ENCODE data around the gene ESF1. TPM values are rescaled to one million over a fixed set of nuclear protein-coding genes. Genes with fewer than 3 reads are reported as not detected.

The ESF1 gene
- total RNA-seq, 6 donors from 2014 or later = 9.8 to 17.8 (median 12.7) TPM

- peaks cover 0 to 10% (median 8%) of the 10 kb centered on the region in 4 donors for H3K4me1 ChIP-seq
- no peaks in the 10 kb centered on the region for H3K27me3 ChIP-seq
- peaks cover 9 to 83% (median 51%) of the 10 kb centered on the region in 4 donors for H3K36me3 ChIP-seq
- WGBS, 2 donors = 96 to 100% methylated on average over 2 of the region's 2 CpGs
- H3K27ac ChIP-seq = no peak overlapping the region
- DNase-seq = no peak
- no peaks in the 10 kb centered on the region for H3K9me3 ChIP-seq
- no peak overlapping the region for H3K4me3 ChIP-seq
- TF ChIP-seq POLR2AphosphoS5 (IDR thresholded peaks at IDR 0.05) = no peak
- TF ChIP-seq EP300 (IDR thresholded peaks at IDR 0.05) = no peak
- no peak for TF ChIP-seq CTCF (IDR thresholded peaks at IDR 0.05)
- TF ChIP-seq POLR2A (IDR thresholded peaks at IDR 0.05) = no peak
- ATAC-seq (ENCODE audit: low FRiP score in 2 of 2) = no peak
Measured at GRCh38 chr20:13791540-13792459, 7.1 kb upstream of the ESF1 start.

DNA sequence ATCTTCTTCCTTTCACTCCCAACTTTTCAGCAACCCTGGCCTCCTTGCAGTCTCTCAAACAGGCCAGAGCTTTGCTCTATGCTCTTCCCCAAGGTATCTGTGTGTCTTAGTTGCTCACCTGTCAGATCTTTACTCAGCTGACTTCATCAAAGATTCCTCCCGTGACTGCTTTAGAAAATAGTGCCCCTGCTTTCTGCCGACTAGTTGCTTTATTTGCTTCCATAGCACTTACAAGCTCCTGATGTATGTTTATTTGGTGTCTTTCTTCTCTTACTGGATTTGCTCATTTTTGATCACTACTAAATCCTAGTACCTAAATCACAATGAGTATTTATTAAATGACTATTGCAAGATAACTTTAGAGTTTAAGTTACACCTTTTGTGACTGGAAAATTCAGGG lies 6.0 kb upstream of the ESF1 start:
- no peak for ATAC-seq (ENCODE audit: low FRiP score in 2 of 2)
- no peak for DNase-seq
- Histone ChIP-seq H3K36me3 (peaks cover 6 to 72% (median 42%) of the 10 kb centered on the region in 4 donors), H3K4me1 (peaks cover 9 to 21% (median 17%) of the 10 kb centered on the region in 4 donors), H3K27ac (no peak overlapping the region), H3K4me3 (no peak overlapping the region), H3K27me3 (no peaks in the 10 kb centered on the region), H3K9me3 (no peaks in the 10 kb centered on the region)
- TF ChIP-seq EP300 (IDR thresholded peaks at IDR 0.05) (no peak), POLR2A (IDR thresholded peaks at IDR 0.05) (no peak), POLR2AphosphoS5 (IDR thresholded peaks at IDR 0.05) (no peak), CTCF (IDR thresholded peaks at IDR 0.05) (no peak)
- WGBS, 2 donors = 90 to 93% methylated on average over 2 of the region's 2 CpGs

- WGBS, 2 donors = 9 to 10% methylated on average over 1 of the region's 1 CpG
- no peak for ATAC-seq (ENCODE audit: low FRiP score in 2 of 2)
- H3K27ac ChIP-seq = no peak overlapping the region
Measured at GRCh38 chr20:13788167-13788834, 3.6 kb upstream of the ESF1 start.

DNA sequence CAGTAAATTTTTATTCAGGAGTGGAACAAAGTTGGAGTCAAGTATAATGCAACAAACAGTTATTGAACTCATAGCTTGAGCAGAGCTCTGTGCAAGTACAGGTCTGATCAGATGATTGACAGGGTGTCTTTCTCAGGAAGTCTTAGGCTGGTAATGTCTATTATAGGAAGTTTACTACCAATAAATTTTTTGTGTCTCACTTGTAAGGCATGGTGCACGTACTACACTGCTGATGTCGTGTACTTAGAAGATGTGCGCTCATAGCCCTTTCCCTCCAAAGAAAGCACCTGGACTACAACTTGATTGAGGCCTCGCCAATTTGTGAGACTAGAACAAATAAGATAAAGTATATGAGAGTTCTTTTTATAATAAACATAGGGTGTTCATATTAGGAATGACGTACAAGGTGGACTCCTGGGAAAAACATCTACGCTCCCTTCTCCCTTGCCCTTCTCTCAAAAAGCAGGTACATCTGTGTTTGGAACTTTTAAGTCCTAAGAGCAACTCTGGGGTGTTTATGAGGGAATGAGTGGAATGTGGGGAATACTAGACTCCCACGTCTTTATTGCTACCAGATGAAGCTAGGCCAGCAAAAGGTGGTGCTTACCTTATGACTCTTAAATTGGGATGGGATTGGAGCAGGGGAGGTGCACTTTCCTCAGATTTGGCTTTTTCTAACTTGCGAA lies 1.6 kb upstream of the ESF1 start:
- peak overlapping the region in 1 of 4 donors; percentile 92 for H3K27ac ChIP-seq
- no peaks in the 10 kb centered on the region for H3K9me3 ChIP-seq
- 70 to 73% methylated on average over 8 of the region's 8 CpGs for WGBS, 2 donors
- ATAC-seq (ENCODE audit: low FRiP score in 2 of 2) = no peak
- no peaks in the 10 kb centered on the region for H3K27me3 ChIP-seq
- peaks cover 19 to 38% (median 27%) of the 10 kb centered on the region in 4 donors for H3K4me1 ChIP-seq
- no peak for TF ChIP-seq POLR2AphosphoS5 (IDR thresholded peaks at IDR 0.05)
- TF ChIP-seq EP300 (IDR thresholded peaks at IDR 0.05) = no peak
- TF ChIP-seq POLR2A (IDR thresholded peaks at IDR 0.05) = no peak
- TF ChIP-seq CTCF (IDR thresholded peaks at IDR 0.05) = no peak
- peaks cover 0 to 41% (median 18%) of the 10 kb centered on the region in 4 donors for H3K36me3 ChIP-seq
- H3K4me3 ChIP-seq = peak overlapping the region in 3 of 4 donors; percentile 66 to 71 (median 69)
- DNase-seq = no peak

More at GRCh38 chr20:13788167-13788834, 3.6 kb upstream of the ESF1 start:
- Histone ChIP-seq H3K36me3 (peaks cover 0 to 48% (median 22%) of the 10 kb centered on the region in 4 donors), H3K4me3 (no peak overlapping the region), H3K27me3 (no peaks in the 10 kb centered on the region), H3K4me1 (peaks cover 19 to 37% (median 27%) of the 10 kb centered on the region in 4 donors), H3K9me3 (no peaks in the 10 kb centered on the region)
- DNase-seq = peak in 1 of 2 donors; percentile 55
- peak in 4 of 6 experiments; percentile 21 to 42 (median 34) for TF ChIP-seq CTCF (IDR thresholded peaks at IDR 0.05)
- TF ChIP-seq POLR2A (IDR thresholded peaks at IDR 0.05) = no peak

Measured in upper lobe of left lung (tissue), 6 donors.